GM20431 (cell line): ENCODE measurements around the gene TSPAN18.

Experiments used
- in situ Hi-C: fragments of 300-500 bp; cut with MseI, MboI; formaldehyde crosslinking; loops from one replicate; pipeline ENCODE4 v1.15.0; 2020; ENCODE audit warnings: low sequenced_read_pairs; ENCODE audit not compliant: unreplicated experiment

The TSPAN18 gene

GRCh38 chr11:44977493-44977984, 250.8 kb downstream of the TSPAN18 start:
- in situ Hi-C loops: no loop called here

- in situ Hi-C loops: no loop called here
Observed at GRCh38 chr11:44978274-44978960, 251.7 kb downstream of the TSPAN18 start.

GRCh38 chr11:44978961-44979331, 252.2 kb downstream of the TSPAN18 start:
- in situ Hi-C loops: no loop called here

GRCh38 chr11:44979543-44980399, 253.0 kb downstream of the TSPAN18 start:
- in situ Hi-C loops: no loop called here

GRCh38 chr11:44980533-44981427, 254.0 kb downstream of the TSPAN18 start:
- in situ Hi-C loops: no loop called here
